Measurements from ENCODE around the gene AQP6.

The AQP6 gene

DNA sequence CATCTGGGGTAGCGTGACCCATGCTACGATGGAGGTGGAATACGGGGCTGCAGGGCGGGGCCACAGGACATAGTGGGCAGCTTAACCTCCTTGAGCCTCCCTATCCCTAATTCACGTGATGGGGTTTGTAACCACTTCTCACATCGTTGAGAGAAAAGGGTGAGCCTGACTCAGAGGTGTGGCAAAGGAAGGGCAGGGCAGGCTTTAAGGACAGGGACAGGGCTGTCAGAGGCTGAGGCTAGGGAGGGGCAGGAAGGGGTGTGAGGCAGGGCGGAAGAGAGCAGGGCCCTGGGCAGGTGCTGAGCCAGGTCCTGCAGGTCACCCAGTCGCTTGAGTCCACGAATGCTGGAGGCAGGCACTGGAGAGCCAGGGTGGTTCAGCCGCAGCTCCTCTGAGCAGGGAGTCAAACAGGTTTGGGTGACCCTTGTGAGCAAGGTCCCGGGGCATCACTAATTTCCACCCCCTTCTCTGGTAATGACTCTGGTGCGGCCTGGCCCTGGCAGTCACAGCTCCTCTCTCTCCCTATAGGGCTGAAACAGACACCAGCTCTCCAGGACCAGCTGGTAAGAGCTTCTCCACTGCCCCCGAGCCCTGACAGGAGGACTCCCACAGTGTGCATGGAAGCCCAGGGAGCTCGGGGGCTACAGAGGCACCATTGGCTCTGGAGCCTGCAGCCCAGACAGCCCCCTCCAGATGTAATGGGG lies 29.7 kb upstream of the AQP6 start:
- DNase-seq (ENCODE audit: low spot score): peak; percentile 50

DNA sequence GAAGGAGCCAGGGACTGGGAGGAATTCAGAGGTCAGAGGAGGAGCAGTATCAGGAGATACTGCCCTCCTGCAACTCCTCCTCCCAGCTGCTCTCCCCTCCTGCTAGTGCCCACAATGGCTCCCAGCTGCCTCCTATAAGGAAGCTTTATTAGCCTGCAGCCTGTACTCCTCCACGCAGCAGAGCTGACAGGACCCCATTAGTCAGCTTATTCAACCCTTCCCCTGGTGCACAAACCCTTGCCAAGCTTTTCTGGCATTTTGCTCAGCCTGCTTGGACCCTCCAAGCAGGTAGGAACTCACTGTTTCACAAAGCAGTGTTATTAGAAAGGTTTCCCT lies 29.2 kb upstream of the AQP6 start:
- no peak for DNase-seq (ENCODE audit: low spot score)

DNA sequence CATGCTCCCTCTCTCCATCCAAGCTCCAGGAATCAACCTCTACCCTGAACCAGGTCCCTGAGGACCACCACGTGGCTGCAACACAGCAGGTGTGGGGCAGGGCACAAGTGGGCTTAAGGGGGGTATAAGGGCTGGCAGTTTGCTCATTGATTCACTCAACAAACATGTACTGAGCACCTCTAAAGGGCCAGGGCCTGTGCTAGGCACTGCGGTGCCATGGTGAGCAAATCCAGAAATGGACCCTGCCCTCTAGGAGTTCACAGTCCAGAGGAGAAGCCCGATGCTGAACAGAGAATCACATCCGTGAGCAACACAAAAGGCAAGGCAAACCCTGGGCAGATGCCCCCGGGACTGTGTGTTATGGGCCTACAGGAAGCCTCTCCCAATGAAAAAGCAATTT lies 28.7 kb upstream of the AQP6 start:
- no peak for DNase-seq (ENCODE audit: low spot score)

DNA sequence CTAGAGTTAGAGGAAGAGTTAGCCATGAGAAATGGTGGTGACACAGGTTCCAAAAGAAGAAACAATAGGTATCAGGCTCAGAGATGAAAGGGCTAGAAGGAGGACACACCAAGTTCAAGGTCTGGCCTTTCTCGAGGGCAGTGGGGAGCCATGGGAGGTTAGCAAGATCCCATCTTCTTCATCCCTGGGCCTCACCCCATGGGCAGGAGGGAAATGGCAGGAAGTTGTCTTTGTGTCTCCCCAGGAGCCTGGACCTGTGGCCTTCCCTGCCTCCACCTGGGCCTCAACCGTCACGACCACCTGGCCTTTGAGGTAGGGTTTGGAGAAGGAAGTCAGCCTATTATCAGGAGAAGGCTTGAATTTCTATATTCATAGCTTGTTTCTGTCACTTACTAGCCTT lies 28.0 kb upstream of the AQP6 start:
- DNase-seq (ENCODE audit: low spot score): no peak

DNA sequence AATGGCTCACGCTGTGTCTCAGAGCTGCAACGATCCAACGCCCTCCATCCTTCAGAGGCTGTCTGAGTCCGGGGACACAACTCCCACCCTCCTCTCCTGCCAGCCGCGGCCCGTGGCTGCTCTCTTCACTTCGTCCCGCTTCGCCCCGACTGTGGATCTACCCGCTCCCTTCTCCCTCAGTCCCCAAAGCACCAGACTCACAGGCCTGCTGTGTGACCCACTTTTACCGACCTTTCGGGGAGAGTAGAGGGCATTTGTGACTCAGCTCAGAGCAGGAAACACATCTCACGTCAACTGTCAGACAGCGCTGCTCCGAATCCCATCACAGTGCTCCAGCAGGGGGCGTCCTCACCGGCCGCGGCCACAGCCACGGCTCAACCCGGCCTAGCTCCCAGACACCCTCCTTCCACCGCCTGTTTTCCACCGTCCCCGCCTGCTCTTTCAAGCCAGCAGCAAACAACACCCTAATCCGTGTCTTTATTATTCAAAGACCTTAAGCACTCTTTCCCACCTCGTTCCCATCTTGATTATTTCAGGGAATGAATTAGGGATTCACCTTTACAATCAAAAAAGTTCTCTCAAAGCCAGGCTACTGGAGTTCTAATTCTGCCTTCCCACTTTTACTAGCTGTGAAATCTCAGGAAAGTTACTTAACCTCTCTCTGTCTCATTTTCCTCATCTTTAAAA lies 27.2 kb upstream of the AQP6 start:
- peak; percentile 86 for DNase-seq (ENCODE audit: low spot score)

DNA sequence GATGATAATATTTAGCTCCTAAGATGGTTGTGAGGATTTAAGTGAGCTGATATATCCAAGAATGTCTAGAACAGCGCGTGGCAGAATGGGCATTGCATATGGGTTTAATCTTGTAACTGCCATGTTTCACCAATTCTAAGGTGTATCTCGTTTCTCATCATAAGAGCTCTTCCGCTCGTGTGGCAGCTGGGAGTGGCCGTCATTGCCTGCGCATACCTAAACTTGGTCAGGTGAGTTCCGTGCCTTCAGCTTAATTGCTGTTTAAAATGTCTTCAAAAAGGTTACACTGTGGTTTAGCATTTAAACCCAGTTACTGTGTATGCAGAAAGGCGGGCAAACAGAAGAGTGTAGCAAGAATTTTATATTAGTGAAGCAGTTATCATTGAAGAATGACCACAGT lies 26.7 kb upstream of the AQP6 start:
- no peak for DNase-seq (ENCODE audit: low spot score)

DNA sequence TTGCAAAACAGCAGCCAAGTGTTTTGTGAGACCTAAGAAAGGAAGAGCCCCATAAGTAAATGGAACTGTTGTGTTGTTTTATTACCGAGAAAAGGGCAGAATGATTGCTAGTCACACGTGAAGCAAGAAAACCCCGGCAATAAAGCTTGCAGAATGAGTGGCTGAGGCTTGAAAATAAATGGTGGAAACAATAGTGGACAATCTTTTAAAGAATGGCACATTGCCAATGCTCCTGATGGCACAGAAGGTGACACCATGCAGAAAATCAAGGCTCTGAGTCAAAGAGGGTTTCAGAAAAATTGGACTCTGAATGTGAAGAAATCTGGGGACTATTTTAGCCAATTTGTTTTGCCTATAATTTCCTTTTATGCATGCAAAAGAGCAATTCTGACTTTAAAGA lies 26.2 kb upstream of the AQP6 start:
- DNase-seq (ENCODE audit: low spot score): no peak

DNA sequence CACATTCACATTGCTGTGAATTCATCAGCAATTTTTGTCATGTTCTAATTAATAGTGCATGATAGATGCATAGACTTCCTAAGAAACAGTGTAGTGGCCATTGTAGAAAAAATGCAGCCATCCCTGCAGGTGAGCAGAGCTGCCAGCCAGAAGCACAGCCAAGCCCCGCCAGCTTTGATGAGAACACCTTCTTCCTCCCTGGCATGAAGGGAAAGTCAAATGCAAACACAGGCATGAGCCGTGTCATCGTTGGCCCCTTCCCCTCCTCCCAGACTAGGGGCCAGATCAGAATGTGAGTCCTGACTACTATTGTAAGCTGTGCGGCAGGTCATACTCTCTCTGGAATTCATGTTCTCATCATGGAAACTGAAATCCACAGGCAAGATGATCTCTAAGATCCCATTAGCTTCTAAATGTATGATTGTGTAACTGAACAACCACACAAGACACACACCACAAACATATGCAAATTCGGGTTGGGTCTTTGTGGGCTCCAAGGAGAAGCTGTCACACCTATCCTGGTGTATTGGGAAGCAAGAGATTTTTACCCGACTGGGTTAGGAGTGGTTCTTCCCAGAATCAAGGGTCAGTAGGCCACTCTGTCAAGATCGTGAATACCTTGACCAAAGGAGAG lies 25.0 kb upstream of the AQP6 start:
- DNase-seq (ENCODE audit: low spot score): no peak

DNA sequence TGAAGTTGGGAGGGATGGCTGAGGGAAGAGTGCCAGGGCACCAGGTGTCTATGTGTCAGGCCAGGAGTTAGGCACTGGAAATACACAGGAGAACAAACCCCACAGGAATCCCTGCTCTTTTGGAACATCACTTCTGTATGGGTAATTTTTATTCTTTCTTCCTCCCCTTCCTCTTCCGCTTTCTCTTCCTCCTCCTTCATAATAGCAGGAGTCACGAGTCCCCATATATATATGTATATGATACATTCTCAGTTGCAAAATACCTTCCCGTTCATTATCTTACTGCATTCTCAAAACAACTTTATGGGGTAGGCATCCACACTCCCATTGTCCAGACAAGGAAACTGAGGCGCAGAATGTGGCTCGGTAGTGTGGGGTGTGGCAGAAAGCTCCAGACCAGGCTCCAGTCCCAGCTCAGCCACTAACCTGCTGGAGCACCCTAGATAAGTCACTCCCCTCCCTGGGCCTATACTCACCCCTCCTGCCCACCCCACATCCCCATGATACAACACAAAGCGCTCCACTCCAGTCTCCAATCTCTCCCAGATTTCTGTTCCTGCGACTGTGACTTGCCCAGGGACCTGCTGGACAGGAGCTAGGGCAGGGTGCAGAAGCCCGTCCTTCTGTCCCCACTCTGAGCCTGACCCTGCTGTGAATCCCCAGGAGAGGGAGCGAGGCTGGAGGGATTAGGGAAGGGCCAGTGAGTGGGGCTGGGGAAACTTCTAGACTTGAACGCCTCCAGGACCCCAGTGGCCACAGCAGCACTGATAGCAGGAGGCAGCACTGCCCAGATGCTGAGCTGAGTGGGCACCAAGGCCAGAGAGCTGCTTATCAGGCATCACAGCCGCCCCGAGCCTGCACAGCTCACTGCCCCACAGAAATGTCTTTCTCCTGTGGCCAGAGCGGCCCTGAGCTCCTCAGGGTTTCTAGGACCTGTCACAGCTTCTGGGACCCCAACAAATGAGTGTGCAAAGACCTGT lies 23.6 kb upstream of the AQP6 start:
- DNase-seq (ENCODE audit: low spot score): no peak

DNA sequence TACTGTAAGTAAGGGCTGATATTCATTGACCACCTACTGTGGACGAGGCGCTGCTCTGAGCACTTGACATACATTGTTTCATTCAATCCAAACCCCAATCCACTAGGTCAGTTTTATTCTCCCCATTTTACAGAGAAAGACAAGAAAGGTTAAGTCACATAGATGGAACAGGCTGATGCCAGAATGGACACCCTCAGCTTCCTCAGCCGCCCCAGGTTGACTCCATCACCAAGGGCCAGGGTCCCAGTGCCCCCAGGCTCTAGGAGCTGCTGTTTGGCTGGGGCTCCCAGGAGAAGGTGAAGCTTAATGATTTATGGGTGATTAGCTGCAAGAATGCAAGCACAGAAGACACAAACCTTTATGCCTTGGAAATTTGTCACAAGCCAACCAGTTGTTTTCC lies 22.9 kb upstream of the AQP6 start:
- DNase-seq (ENCODE audit: low spot score): no peak

DNA sequence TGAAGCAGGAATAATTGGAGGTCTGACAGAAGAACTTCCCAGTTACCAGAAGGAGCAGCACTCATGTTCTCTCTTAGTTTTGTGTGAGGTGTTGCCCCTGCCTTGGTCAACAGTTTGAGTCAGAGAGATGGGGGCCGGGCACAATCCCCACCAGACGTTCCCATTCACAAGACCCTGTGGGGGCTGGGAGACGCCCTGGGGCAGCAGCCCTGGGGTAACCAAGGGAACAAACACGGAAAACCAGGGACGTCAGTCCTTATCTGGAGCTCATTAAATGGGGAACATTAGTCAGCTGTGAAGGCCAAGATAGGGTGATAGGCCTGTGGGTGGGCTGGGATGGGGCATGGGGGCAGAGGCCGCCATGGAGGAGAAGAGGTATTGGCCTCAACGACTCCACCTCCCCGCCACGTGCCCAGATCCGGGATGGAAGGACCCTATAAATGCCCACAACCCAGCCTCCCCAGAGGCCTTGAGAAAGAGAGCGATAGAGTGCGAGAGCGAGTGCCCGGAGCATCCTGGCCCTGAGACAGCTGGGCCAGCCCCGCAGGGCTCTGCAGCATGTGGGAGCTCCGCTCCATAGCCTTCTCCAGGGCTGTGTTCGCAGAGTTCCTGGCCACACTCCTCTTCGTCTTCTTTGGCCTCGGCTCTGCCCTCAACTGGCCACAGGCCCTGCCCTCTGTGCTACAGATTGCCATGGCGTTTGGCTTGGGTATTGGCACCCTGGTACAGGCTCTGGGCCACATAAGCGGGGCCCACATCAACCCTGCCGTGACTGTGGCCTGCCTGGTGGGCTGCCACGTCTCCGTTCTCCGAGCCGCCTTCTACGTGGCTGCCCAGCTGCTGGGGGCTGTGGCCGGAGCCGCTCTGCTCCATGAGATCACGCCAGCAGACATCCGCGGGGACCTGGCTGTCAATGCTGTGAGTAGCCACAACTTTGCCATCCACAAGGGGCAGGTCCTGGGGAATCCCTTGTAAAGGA lies 22.2 kb upstream of the AQP6 start, which contains the start of gene AQP2:
AQP2 (plus strand) TSS at position 465 of the 979 bp plus-strand sequence; CDS start at position 559, 94 bp downstream.
- peak; percentile 53 for DNase-seq (ENCODE audit: low spot score)

DNA sequence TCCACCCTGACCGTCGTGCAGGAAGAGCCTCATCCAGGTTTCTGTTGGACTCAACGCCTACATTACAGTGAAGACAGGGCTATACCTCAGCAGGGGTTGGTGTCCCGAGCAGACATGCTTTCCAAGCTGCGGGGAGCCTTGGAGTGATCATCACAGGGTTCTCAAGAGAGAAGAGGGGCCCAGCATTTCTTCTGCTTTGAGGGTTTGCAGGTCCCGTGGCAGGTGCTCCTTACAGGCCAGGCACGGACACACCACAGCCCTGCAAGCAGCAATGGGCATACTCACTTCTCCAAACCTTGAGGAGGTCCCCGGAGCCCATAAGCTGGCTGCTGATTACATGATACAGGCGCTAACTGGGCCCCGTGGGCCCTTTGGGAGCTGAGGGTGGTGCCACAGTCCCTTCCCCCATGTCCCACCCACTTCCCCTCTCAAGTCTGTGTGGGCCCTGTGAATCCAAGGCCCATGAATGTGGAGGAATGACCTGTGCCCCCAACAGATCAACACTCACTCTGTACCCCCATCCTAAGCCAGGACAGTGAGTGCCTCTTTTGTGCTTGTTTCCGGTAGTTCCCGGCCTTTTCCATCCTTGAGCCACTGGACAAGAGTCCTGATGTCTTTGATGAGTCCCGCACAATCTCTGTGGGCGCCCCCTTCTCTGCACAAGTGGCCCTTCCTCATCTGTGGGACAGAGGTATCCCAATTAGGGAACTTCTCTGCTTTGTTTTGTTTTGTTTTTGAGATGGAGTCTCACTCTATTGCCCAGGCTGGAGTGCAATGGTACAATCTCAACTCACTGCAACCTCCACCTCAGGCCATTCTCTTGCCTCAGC lies 21.1 kb upstream of the AQP6 start:
- no peak for DNase-seq (ENCODE audit: low spot score)

DNA sequence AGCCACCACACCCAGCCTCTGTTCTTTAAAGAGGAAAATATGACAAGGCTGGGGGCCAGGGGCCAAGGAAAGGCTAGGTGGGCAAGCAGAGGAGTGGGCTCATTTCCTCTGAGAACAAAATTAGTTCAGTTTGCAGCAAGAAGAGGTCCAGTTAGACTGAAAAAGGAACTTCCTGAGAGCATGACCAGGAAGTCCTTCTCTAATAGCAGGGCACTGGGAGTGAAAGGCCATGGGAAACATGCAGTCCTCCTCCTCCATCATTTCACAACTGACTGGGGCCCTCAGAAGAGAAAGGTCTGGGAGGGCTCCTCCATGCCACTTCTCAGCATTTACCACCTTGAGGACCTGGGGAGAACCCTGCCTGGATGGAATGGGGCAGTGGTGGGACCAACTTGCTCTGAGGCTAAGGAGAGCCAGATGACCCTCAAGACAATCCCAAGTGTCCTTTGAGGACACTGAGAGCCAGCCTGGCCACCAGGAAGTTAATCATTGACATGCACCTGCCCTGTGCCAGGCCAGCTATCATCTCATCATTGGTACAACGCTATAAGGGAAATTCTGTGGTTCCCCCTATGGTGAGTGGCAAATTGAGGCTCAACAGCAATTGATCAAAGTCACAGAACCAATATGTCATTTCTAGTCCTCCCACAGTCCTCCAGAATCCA lies 20.2 kb upstream of the AQP6 start:
- no peak for DNase-seq (ENCODE audit: low spot score)

DNA sequence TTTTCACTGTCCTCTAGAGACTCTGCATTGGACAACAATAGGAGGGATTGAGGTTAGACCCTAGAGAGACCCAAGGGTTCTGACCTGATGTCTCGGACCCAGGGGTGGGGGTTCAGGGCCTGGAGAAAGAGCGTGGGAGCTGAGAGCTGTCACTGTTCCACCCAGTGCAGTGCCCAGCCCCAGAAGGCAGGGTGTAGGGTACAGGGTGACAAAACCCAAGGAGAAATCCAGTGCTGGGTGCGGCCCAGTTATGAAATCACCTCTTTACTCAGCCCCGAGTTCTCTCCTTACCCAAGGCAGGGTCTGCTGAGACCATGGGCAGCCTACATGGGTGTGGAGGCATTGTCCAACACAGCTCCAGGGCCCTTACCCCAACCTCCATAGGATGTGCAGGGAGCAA lies 19.6 kb upstream of the AQP6 start:
- no peak for DNase-seq (ENCODE audit: low spot score)

DNA sequence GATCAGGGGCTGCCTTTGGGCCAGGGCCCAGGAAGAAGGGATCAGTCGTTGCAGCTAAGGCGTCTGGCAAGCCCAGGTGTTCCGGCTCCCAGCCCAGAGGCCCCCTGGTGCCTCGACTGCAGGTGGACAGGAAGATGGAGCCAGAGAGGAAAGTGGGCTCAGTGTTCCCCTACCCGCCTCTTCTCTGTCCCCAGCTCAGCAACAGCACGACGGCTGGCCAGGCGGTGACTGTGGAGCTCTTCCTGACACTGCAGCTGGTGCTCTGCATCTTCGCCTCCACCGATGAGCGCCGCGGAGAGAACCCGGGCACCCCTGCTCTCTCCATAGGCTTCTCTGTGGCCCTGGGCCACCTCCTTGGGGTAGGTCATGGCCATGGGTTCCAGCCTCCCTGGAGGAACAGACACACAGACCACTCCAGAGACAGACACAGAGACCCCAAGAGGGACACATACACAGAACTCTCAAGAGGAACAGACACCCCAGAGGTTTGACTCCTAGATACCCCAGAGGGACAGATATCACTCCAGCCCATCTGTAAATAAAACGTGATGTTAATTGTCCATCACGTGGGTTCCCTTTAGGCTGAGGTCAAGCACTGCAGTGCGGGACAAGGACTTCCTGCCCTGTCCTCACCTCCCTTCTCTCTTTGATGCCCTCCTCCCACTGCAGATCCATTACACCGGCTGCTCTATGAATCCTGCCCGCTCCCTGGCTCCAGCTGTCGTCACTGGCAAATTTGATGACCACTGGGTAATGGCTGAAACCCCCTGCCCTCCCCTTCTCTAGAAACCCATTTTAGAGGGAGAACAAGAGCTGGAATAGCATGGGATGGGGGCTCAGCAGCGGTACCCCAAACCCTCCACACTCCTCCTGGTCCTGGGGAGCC lies 18.5 kb upstream of the AQP6 start:
- DNase-seq (ENCODE audit: low spot score): no peak

DNA sequence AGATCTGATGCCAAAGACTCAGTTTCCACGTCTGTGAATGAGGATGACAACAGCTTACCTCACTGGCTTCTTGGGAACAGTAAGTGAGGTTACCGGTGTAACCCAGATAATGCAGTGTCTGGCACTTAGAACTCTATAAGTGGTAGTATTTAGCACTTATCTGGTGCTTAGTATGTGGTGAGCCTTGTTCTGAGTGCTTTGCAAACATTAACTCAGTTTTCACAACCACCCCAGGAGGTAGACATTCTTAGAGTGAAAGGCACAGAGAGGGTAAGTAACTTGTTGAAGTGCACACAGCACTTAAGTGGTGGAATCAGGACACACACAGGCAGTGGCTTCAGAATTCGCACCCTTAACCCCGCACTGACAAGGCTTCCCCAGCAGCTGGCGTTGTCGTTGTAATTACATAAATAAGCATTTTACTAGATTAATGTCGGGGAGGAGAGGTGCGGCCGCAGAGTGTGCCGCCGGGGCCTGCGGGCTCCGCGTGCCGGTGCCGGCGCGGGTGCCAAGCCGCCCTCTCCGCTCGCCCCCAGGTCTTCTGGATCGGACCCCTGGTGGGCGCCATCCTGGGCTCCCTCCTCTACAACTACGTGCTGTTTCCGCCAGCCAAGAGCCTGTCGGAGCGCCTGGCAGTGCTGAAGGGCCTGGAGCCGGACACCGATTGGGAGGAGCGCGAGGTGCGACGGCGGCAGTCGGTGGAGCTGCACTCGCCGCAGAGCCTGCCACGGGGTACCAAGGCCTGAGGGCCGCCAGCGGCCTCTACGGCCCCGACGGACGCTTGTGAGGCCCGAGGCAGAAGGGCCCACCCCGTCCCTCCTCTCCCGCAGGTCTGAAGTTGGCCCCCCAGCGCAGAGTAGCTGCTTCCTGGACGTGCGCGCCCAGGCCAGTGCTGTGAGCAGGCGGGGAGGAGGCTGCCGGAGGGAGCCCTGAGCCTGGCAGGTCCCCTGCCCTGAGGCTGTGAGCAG lies 17.6 kb upstream of the AQP6 start:
- no peak for DNase-seq (ENCODE audit: low spot score)

DNA sequence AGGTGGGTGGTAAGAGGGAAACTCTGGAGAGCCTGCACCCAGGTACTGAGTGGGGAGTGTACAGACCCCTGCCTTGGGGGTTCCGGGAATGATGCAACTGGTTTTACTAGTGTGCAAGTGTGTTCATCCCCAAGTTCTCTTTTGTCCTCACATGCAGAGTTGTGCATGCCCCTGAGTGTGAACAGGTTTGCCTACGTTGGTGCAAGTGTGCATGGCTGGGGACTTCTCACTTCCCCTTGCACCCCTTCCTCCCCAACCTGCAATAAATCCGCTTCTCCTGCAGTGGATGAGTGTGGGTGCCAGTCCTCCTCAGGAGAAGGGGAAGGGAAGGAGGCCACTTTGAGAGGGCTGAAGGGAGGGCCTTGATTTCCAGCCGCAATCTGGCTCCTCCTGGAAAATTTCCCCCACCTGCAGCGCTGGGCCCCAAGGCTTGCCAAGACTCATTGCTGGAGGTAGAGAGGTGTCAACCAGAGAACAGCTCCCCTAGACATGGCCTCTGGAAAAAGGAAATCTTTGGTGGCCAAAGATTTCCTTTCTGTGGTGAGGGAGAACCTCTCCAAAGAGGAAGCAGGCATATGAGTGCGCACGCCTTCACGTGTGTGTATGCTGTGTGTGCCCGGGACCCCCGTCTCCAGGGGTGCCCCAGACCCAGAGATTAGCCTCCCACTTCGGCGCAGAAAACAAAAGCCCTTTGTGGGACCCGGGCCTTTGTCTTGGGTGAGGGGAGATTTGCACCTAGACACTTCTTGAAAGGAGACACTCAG lies 16.7 kb upstream of the AQP6 start:
- no peak for DNase-seq (ENCODE audit: low spot score)
